A673 (cell line): ENCODE data around the gene SERINC2. TPM values are rescaled to one million over a fixed set of nuclear protein-coding genes. Genes with fewer than 3 reads are reported as not detected.
A peak's percentile ranks its signal among the peaks of the same experiment; 100 is the strongest.

Experiments
- BruUV-seq: library from RNA; stranded (reverse); fragments of 400-500 nt; replicated peaks from 2 replicates; lab custom pipeline; 2021; lab: Mats Ljungman, UMichigan
- CTCF ChIA-PET: fragments of 300-600 bp; sonication (Branson Sonifier 250); formaldehyde crosslinking; loops from one replicate; lab custom pipeline; 2022; ENCODE audit warnings: antibody characterized with exemption; lab: Charles Lee
- POLR2A ChIA-PET: fragments of 300-600 bp; sonication (Branson Sonifier 250); formaldehyde crosslinking; loops from one replicate; lab custom pipeline; 2022; ENCODE audit warnings: antibody characterized with exemption; ENCODE audit not compliant: low non-redundant PET; lab: Charles Lee
- DNase-seq: peaks from one replicate; pipeline ENCODE4 v3.0.0-alpha.2; 2015; ENCODE audit warnings: low spot score
- H3K27ac ChIP-seq: fragments of 200-600 bp; sonication (generic); 2 replicates; pipeline ENCODE4 v1.5.1; 2016; ENCODE audit warnings: mixed run types, low read depth, mild to moderate bottlenecking, mixed read lengths, antibody characterized with exemption, low read length; ENCODE audit not compliant: poor library complexity, severe bottlenecking
- H3K27me3 ChIP-seq: fragments of 200-600 bp; sonication (generic); replicated peaks from 2 replicates; pipeline ENCODE4 v1.6.1; 2017; ENCODE audit warnings: mixed run types, low read depth, mild to moderate bottlenecking, mixed read lengths, antibody characterized with exemption, low read length; ENCODE audit not compliant: insufficient read depth, poor library complexity
- H3K36me3 ChIP-seq: fragments of 200-600 bp; sonication (generic); 2 replicates; pipeline ENCODE4 v1.6.1; 2016; ENCODE audit warnings: mixed run types, mild to moderate bottlenecking, mixed read lengths, antibody characterized with exemption, low read length; ENCODE audit not compliant: insufficient read depth, poor library complexity, severe bottlenecking
- H3K4me1 ChIP-seq: fragments of 200-600 bp; sonication (generic); 2 replicates; pipeline ENCODE4 v1.6.1; 2017; ENCODE audit warnings: mixed run types, mild to moderate bottlenecking, mixed read lengths, antibody characterized with exemption, low read length; ENCODE audit not compliant: insufficient read depth, poor library complexity, severe bottlenecking
- H3K4me3 ChIP-seq: fragments of 200-600 bp; sonication (generic); 2 replicates; pipeline ENCODE4 v1.5.1; 2016; ENCODE audit warnings: low read depth, mixed run types, mild to moderate bottlenecking, mixed read lengths, low read length; ENCODE audit not compliant: poor library complexity, severe bottlenecking
- H3K9me3 ChIP-seq: fragments of 200-600 bp; sonication (generic); 2 replicates; pipeline ENCODE4 v1.6.1; 2016; ENCODE audit warnings: mixed run types, low read depth, mild to moderate bottlenecking, mixed read lengths, antibody characterized with exemption, low read length; ENCODE audit not compliant: poor library complexity, severe bottlenecking
- EZH2 ChIP-seq: fragments of 200-600 bp; sonication (generic); IDR thresholded peaks from 2 replicates; pipeline ENCODE4 v1.6.1; 2017; ENCODE audit warnings: borderline replicate concordance, low read depth, mild to moderate bottlenecking, mixed read lengths, antibody characterized with exemption, low read length; ENCODE audit not compliant: poor library complexity, severe bottlenecking
- intact Hi-C: fragments of 100-400 bp; cut with micrococcal nuclease; formaldehyde crosslinking; loops from one replicate; pipeline ENCODE4 v1.10.0; 2022; ENCODE audit not compliant: unreplicated experiment
- total RNA-seq: library from RNA; stranded (reverse); gene quantifications from 2 replicates; pipeline ENCODE4 v1.2.3, GENCODE V29; 2021
- TF ChIP-seq, protein P1 (sequence below): fragments of 300-800, 200-600 bp; sonication (generic); conservative IDR thresholded peaks from 2 replicates; pipeline ENCODE4 v1.5.1; 2017; ENCODE audit warnings: low read depth, mild to moderate bottlenecking, antibody characterized with exemption, low read length, moderate library complexity, mixed read lengths

The SERINC2 gene
- total RNA-seq, 1 experiment from 2014 or later = 0.30 TPM

DNA sequence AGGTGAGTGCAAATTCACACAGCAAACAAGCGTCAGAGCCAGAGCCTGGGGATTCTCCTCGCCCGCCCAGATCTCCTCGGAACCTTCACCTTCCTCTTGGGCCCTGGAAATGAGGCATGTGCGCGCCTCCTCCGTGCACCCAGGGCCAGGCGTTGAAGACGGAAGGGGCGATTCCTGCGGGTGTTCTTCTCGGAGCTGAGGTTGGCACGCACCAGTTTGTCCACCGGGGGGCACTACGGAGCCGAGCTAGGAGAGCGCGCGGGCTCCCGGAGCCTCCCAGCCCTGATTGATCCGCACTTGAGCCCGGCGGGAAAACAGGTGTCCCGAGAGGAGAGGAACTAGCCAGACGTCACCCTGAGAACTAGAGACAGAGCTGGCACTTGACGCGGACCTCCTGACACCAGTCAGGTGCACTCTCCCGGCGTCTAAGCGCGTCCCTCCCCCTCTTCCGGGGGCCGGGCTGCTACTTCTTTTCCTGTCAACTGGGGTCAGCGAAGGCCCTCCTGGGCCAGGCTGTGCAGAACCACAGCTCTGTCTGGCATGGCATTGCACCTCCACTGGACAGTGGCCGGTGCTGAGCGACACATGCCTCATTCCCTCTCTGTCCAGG, 18.3 kb upstream of the SERINC2 start:
- peak overlapping the region; percentile 38 for H3K4me3 ChIP-seq
- peaks cover 3% of the 10 kb centered on the region for H3K4me1 ChIP-seq
- intact Hi-C loops = loop anchor here (10.0 kb wide), 1 partner anchor 390 kb away; no protein-coding TSS in a partner anchor
- ChIA-PET CTCF (interaction anchor here (0.5 to 1.7 kb wide), 8 partner anchors 27 to 1002 kb away, joined by 3 to 24 read pairs (median 4); no protein-coding TSS in a partner anchor), POLR2A (interaction anchor here (0.6 to 0.7 kb wide), 2 partner anchors 14 to 103 kb away, joined by 3 read pairs; no protein-coding TSS in a partner anchor)
- H3K36me3 ChIP-seq = no peaks in the 10 kb centered on the region
- DNase-seq = peak; percentile 87
- TF ChIP-seq, protein P1, sequence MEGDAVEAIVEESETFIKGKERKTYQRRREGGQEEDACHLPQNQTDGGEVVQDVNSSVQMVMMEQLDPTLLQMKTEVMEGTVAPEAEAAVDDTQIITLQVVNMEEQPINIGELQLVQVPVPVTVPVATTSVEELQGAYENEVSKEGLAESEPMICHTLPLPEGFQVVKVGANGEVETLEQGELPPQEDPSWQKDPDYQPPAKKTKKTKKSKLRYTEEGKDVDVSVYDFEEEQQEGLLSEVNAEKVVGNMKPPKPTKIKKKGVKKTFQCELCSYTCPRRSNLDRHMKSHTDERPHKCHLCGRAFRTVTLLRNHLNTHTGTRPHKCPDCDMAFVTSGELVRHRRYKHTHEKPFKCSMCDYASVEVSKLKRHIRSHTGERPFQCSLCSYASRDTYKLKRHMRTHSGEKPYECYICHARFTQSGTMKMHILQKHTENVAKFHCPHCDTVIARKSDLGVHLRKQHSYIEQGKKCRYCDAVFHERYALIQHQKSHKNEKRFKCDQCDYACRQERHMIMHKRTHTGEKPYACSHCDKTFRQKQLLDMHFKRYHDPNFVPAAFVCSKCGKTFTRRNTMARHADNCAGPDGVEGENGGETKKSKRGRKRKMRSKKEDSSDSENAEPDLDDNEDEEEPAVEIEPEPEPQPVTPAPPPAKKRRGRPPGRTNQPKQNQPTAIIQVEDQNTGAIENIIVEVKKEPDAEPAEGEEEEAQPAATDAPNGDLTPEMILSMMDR = peak; percentile 89
- no peak for TF ChIP-seq EZH2
- no peaks in the 10 kb centered on the region for H3K27me3 ChIP-seq
- no peaks in the 10 kb centered on the region for H3K9me3 ChIP-seq
- BruUV-seq = no TSS peak
- no peak overlapping the region for H3K27ac ChIP-seq

DNA sequence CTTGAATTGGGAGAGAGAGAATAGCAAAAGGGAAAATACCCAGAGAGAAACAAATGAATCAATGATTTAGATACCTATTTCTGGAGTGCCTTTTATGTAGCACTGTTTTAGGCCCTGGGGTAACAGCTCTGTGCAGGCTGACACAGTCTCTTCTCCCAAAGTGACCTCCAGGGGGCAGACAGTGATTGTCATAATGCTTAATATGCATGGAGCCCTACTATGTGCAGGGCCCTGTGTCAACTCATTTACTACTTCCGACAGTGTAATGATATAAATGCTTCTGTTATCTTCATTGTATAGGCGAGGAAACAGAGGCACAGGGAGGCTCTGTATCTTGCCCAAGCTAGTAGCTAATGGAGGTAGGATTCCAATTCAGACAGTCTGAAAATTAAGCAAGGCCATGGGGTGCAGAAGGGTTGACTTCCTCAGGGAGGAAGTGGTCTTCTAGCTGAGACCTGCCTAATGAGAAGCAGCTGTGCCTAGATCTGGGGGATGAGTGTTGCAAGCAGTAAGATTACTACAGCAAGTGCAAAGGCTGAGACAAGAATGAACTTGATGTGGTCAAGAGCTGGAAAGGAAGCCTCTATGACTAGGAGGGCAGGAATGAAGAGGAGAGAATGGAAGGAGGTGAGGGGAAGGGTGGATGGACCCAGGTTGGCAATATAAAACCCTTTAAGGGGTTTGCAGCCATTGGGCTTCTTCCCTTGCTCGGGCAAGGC, 16.2 kb upstream of the SERINC2 start:
- no peak overlapping the region for H3K4me3 ChIP-seq
- no peaks in the 10 kb centered on the region for H3K27me3 ChIP-seq
- H3K36me3 ChIP-seq = no peaks in the 10 kb centered on the region
- DNase-seq = no peak
- CTCF ChIA-PET = interaction anchor here (0.5 kb wide), 1 partner anchor 568 kb away, joined by 3 read pairs; no protein-coding TSS in a partner anchor
- BruUV-seq = no TSS peak
- no peak overlapping the region for H3K27ac ChIP-seq
- H3K9me3 ChIP-seq = no peaks in the 10 kb centered on the region
- H3K4me1 ChIP-seq = peaks cover 3% of the 10 kb centered on the region
- intact Hi-C loops = loop anchor here (2.0 to 10.0 kb wide), 2 partner anchors 152 to 388 kb away; no protein-coding TSS in a partner anchor
- POLR2A ChIA-PET = interaction anchor here (0.5 kb wide), 1 partner anchor 25 kb away, joined by 4 read pairs; no protein-coding TSS in a partner anchor
- no peak for TF ChIP-seq EZH2
- TF ChIP-seq, protein P1 = peak; percentile 48

DNA sequence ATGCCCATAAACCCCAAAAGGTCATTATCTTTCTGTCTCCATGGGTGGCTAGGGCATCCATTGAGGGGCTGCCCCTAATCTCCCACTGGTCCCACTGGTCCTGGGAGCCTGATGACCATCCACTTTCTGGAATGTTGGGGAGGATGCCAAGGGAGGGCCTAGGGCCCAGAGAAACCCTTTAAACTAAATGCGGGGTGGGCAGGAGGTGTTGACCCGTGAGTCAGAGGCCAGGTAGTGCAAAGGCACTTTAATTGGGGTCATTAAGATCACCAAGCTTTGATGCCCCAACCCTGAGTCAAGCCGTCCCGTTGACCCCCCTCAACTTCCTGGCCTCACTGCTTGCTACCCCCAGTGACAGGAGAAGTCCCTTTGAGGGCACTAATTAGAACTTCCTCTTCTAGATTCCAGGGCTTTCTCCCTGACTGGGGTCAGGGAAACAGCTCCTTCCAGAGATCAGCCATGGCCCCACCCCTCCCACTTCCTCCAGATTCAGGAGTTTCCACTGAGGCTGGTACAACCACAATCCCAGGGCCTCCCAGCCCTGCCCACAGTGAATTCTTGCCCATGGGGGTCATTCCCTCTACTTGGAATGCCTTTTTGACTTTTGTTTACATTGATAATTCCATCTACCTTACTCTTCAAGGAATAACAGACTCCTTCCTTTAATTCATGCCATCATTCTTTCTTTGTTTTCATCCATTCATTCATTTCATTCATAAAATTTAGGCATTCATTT, 15.5 kb upstream of the SERINC2 start:
- Histone ChIP-seq H3K9me3 (no peaks in the 10 kb centered on the region), H3K4me3 (no peak overlapping the region), H3K36me3 (no peaks in the 10 kb centered on the region), H3K27me3 (no peaks in the 10 kb centered on the region), H3K4me1 (peaks cover 3% of the 10 kb centered on the region), H3K27ac (no peak overlapping the region)
- POLR2A ChIA-PET = no interaction called here
- TF ChIP-seq, protein P1 = no peak
- no peak for TF ChIP-seq EZH2
- intact Hi-C loops = loop anchor here (2.0 to 10.0 kb wide), 2 partner anchors 151 to 387 kb away; no protein-coding TSS in a partner anchor
- CTCF ChIA-PET = no interaction called here
- no TSS peak for BruUV-seq
- no peak for DNase-seq
